ENCODE data around the gene PRSS56.
"Not testable (repeated sequence)": the region's sequence is repeated elsewhere in the genome, so short reads cannot be mapped to it uniquely, and the experiment has no call there.

Gene PRSS56

GRCh38 chr2:232526372-232526941 lies 6.3 kb downstream of the PRSS56 start:
- no peak for DNase-seq

DNA sequence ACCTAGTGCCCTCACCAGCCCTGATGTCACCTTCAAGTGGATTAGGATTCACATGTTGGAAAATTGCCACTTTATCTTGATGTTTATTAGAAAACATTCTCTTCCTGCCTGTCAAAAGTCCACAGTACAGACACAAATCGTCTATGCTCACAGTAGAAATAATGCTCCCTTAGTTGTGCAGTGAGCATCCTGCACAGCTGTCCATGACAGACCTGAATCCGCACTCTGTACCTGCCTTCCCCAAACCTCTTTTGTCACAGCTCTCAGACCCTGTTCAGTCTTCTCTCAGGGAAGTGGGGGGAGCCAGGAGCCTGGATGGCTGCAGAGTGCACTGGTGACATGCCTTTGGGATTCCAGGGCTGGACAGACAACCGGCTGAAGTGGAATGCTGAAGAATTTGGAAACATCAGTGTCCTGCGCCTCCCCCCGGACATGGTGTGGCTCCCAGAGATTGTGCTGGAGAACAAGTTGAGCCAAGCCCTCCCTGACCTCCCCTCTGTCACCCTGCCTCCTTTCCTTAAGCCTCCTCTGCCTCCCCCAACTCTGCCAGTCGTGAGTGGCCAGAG lies 7.8 kb downstream of the PRSS56 start:
- DNase-seq, result no peak

DNA sequence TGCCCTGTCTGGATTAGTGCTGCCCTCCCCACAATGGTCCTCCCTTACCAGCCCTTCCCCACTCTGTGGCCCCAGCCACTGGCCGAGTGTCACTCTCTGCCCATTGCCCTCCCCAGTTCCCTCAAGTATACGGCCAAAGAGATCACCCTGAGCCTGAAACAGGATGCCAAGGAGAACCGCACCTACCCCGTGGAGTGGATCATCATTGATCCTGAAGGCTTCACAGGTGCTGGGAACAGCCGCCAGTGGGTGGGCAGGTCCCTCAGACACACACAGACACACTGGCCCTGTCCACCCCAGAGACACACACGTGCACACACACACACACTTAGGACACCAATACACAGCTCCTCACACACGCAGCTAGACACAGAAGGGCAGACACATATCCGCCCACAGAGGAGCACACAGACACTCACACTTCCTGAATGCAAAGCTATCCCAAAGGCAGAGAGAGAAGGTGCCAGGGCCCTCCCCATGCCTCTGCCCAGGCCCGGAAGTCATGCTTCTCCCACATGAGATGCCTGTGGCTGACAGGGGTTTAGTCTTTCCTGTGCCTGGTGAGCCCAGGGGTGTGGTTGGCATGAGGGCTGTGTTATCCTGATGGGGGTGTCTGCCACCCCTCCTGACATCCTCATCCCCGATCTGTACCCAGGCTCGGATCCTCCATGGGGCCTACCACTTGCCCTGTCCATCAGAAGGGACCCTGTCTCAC lies 8.7 kb downstream of the PRSS56 start:
- DNase-seq, result peak; percentile 32

- peak; percentile 26 for DNase-seq
Measured at GRCh38 chr2:232529806-232530547, 9.8 kb downstream of the PRSS56 start.

GRCh38 chr2:232530626-232531260 lies 10.6 kb downstream of the PRSS56 start:
- DNase-seq, result no peak

DNA sequence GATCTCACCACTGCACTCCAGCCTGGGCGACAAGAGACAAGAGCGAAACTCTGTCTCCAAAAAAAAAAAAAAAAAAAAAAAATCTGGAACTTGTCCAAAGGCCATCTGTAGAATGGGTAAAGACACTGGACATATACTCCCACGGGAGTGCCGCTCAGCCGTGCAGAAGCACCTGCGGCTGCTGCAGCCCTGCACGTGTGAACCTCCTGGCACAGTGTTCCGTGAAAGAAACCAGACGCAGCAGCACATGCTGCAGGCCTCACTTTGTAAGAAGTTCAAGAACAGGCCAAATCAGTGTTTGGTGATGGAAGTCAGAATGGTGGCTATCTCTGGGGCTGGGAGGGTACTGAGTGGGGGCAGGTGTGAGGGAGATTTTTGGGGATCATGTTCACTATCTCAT lies 12.2 kb downstream of the PRSS56 start:
- no peak for DNase-seq

GRCh38 chr2:232532821-232533220 lies 12.6 kb downstream of the PRSS56 start:
- not testable (repeated sequence) for DNase-seq

DNA sequence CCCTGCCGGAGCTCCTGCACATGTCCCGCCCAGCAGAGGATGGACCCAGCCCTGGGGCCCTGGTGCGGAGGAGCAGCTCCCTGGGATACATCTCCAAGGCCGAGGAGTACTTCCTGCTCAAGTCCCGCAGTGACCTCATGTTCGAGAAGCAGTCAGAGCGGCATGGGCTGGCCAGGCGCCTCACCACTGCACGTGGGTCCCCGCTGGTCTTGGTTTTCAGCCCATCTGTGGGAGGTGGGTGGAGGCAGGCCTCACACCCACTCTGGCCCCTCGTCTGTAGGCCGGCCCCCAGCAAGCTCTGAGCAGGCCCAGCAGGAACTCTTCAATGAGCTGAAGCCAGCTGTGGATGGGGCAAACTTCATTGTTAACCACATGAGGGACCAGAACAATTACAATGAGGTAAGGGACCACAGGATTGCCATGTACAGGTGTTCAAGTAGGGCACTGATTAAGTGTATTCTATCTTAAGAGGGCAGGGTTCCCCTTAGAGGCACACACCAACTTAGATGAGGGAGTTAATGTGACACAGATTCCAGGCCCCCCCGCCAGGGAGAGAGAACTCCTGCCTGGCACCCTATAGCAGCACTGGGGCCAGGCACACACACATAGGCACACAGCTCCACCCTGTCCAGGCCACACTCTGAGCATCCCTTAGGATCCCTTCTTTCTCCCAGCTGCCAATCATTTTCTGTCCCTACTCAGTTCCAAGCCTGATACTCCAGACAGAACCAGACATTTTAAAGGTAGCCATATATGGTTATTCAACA lies 13.9 kb downstream of the PRSS56 start:
- no peak for DNase-seq

DNA sequence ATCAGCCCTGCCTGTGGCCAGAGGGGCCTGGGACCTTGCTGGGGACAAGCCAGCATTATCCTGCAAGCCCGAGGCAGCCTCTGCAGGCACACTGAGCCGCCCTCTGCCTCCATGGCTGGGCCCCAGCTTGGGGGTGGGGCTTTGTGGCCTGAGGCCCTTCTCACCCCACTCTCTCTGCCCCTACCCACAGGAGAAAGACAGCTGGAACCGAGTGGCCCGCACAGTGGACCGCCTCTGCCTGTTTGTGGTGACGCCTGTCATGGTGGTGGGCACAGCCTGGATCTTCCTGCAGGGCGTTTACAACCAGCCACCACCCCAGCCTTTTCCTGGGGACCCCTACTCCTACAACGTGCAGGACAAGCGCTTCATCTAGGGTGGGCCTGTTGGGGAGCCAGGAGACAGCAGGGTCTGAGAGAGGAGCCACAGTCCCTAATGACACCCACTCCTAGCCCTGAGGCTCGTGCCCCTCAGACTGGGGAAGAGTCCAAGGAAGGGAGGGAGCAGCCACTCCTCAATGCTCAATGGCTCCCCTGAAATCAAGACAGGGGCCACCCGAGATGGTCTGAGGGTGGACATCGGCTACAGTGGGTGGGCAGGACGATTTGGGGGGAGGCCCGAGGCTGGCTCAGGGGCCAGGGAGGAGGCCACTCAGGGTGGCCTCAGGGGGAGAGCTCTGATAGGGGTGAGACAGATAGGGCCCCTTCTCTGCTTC lies 14.9 kb downstream of the PRSS56 start:
- DNase-seq, result no peak

DNA sequence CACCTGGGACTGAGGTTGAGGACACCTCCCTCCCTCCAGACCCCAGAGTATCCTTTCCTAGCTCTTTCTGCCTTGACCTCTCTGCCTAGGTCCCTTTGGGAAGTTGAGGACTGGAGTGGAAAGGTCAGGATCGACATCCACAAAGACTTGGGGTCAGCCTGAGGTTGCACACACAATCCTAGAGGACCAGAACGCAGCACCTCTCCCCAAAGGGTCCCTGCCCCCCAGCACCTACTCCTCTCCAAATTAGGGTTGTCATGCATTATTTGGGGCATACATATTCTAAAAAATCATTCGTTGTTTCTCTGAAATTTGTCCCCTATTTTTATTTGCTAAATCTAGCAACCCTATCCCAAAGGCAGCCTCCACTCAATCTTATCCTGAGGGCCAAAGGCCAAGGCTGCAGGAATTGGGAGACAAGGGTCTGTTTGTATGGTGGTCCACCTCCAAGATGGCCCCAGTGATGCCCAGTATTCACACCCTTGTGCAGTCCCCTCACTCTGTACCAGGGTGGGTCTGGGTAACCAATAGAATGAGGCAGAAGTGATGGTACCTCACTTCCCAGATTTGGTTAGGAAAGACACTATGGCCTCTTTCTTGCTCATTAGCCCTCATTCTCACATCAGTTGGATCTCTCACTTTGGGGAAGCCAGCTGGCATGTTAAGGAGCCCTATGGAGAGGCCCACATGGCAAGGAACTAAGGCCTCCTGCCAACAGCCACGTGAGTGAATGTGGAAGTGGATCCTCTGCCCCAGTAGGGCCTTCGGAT lies 15.8 kb downstream of the PRSS56 start:
- DNase-seq, result no peak

- no peak for DNase-seq
Measured at GRCh38 chr2:232537079-232537478, 16.9 kb downstream of the PRSS56 start.

DNA sequence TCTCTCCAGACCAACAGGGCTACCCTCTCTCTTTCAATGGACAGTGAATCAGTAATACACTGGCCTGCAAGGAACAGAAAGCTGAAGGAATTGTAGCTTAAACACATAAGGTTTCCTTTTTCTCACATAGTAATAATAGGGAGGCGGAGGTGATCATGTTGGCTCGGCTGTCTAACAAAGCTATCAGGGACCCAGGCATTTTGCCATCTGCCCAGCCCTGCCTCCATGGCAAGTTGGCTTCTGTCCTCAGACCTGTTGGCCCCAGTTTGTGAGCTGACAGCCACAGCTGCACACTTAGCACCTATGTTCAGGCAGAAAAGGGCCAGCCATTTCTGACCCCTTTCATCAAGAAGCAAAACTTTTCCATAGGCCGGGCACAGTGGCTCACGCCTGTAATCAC lies 17.3 kb downstream of the PRSS56 start:
- DNase-seq, result no peak

DNA sequence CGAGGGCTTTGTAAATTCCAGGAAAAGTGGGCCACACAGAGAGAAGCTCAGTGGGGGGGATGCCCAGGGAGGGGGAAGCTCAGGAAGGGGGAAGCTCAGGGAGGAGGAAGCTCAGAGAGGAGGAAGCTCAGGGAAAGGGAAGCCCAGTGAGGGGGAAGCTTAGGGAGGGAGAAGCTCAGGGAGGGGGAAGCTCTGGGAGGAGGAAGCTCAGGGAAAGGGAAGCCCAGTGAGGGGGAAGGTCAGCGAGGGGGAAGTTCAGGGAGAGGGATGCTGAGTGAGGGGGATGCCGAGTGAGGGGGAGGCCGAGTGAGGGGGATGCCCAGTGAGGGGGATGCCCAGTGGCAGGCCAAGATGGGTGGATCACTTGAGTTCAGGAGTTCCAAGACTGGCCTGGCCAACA lies 18.5 kb downstream of the PRSS56 start:
- no peak for DNase-seq

- no peak for DNase-seq
Measured at GRCh38 chr2:232539298-232540231, 19.4 kb downstream of the PRSS56 start, which contains the start of gene CHRNG. Gene CHRNG (plus strand): TSS chr2:232539692. CDS start chr2:232539748, 56 bp downstream.

DNA sequence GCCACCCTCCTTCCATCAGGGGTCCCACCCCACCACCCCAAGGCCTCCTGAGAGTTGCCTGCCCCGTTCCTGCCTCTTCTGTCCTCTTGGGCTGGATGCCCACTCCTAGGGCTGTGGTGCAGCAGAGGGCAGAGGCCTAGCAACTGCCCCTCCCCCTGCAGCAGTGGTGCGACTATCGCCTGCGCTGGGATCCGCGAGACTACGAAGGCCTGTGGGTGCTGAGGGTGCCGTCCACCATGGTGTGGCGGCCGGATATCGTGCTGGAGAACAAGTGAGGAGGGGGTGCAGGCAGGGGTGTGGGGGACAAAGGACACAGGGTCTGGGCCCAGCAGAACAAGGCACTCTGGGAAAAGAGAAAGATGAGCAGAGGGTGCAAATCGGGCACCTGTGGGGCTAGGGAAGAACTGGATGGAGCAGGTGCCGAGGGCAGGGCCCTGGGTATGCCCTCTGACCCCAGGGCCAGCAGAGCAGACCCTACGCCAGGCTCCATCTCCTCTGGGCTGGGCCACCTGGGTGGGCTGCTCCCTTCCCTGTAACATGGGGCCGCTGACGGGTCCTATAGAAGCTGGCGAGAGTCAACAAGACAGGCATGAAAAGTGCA lies 20.4 kb downstream of the PRSS56 start:
- no peak for DNase-seq

- no peak for DNase-seq
Measured at GRCh38 chr2:232541195-232541960, 21.2 kb downstream of the PRSS56 start.

DNA sequence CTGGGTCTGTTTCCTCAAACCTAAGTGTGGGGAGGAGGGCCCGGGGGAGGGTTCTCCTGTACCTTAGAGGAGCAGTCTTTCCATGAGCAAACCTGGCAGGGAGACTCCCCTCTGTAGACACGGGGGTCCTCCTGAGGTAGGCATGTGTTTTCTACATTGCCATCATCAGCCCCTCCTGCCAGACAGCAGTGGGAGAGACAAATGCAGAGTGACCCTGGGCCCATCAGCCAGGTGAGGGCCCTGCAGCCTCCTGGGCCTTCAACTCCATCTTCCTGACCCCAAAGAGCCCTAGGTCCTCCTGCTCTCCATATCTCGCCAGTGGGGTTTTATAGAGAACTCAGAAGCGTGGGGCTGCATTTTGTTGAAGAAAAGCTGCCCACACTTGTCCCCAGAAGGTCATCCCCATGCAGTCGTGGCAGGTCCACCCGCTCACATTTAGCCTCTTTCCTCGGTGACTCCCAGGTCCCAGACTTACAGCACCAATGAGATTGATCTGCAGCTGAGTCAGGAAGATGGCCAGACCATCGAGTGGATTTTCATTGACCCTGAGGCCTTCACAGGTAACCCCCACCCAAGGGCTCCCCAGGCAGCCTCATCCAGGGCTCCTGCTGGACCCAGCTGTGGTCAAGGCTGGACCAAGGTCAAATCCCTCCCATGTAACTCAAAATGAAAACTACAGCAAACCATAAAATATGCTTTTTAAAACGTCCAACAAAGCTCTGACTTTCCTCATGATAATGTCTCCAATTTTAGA lies 21.9 kb downstream of the PRSS56 start:
- no peak for DNase-seq

Measured in left hindlimb (tissue), 1 donor.